MCF 10A (cell line): ENCODE measurements around the gene ARHGEF10L. TPM values are rescaled to one million over a fixed set of nuclear protein-coding genes. Genes with fewer than 3 reads are reported as not detected.

ENCODE experiments used
- BruUV-seq: library from RNA; stranded (reverse); fragments of 400-500 nt; replicated peaks from 2 replicates; lab custom pipeline; 2021; lab: Mats Ljungman, UMichigan
- CTCF ChIA-PET: fragments of 300-600 bp; sonication (Branson Sonifier 250); formaldehyde crosslinking; extraction: SDS; loops from one replicate; lab custom pipeline; 2021; ENCODE audit warnings: antibody characterized with exemption, inconsistent platforms; lab: Yijun Ruan, JAX
- POLR2A ChIA-PET: fragments of 300-600, 350-650 bp; sonication (Branson Sonifier 250); formaldehyde crosslinking; extraction: SDS; loops from one replicate; lab custom pipeline; 2020; ENCODE audit warnings: antibody characterized with exemption, inconsistent platforms; lab: Yijun Ruan, JAX
- DNase-seq: peaks from one replicate; pipeline ENCODE4 v3.0.0-alpha.2; 2018; ENCODE audit not compliant: unreplicated experiment
- H3K27ac Mint-ChIP-seq: one replicate; pipeline ENCODE4 v1.8.0; 2022; ENCODE audit warnings: mild to moderate bottlenecking, low read depth, mixed read lengths; ENCODE audit not compliant: unreplicated experiment
- H3K27me3 Mint-ChIP-seq: one replicate; pipeline ENCODE4 v1.8.0; 2022; ENCODE audit warnings: mixed read lengths; ENCODE audit not compliant: insufficient read depth, unreplicated experiment
- H3K36me3 Mint-ChIP-seq: one replicate; pipeline ENCODE4 v1.8.0; 2022; ENCODE audit warnings: mild to moderate bottlenecking, moderate library complexity, mixed read lengths; ENCODE audit not compliant: insufficient read depth, unreplicated experiment
- H3K4me1 Mint-ChIP-seq: one replicate; pipeline ENCODE4 v1.8.0; 2022; ENCODE audit warnings: mixed read lengths; ENCODE audit not compliant: insufficient read depth, unreplicated experiment
- H3K4me3 Mint-ChIP-seq: one replicate; pipeline ENCODE4 v1.8.0; 2022; ENCODE audit warnings: mild to moderate bottlenecking, moderate library complexity, mixed read lengths; ENCODE audit not compliant: unreplicated experiment
- H3K9me3 Mint-ChIP-seq: one replicate; pipeline ENCODE4 v1.8.0; 2022; ENCODE audit warnings: mixed read lengths; ENCODE audit not compliant: unreplicated experiment
- intact Hi-C: fragments of 100-400 bp; cut with micrococcal nuclease; formaldehyde crosslinking; loops from 2 replicates; pipeline ENCODE4 v1.14.1; 2022
- total RNA-seq: library from RNA; stranded (reverse); gene quantifications from 2 replicates; pipeline ENCODE4 v1.2.3, GENCODE V29; 2022
- TF ChIP-seq, protein P1 (sequence below): fragments of 200-600 bp; IDR thresholded peaks from one replicate; pipeline ENCODE4 v1.8.0; 2022; ENCODE audit warnings: antibody characterized with exemption, mild to moderate bottlenecking; ENCODE audit not compliant: unreplicated experiment

Gene ARHGEF10L
- total RNA-seq, 1 experiment from 2014 or later = 5.0 TPM

DNA sequence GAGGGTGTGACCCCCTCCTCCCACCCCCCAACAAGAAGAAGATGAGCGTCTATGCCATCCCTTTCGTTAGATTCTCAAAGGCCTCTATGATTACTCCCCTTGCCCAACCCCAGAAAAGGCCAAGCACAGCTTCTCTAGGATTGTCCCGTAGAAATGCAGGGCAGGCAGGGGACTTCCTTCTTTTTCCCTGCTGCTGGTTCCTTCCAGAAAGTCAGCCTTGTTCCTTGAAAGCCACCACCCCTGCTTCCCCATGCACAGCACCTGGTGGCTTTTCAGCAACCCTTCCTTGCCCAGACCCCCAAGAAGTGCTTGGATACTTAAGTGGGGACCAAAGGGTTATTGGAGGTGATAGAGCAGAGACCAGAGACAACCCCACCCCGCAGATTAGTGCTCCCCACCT is 75.1 kb downstream of the ARHGEF10L start:
- no TSS peak for BruUV-seq
- no peak for DNase-seq
- Mint-ChIP-seq H3K4me1 (peaks cover 16% of the 10 kb centered on the region), H3K27me3 (no peaks in the 10 kb centered on the region), H3K4me3 (no peak overlapping the region), H3K9me3 (no peaks in the 10 kb centered on the region), H3K27ac (no peak overlapping the region), H3K36me3 (peaks cover 5% of the 10 kb centered on the region)
- ChIA-PET CTCF (interaction anchor here (0.7 kb wide), 1 partner anchor 9 kb away, joined by 4 read pairs; no protein-coding TSS in a partner anchor), POLR2A (no interaction called here)
- TF ChIP-seq, protein P1, sequence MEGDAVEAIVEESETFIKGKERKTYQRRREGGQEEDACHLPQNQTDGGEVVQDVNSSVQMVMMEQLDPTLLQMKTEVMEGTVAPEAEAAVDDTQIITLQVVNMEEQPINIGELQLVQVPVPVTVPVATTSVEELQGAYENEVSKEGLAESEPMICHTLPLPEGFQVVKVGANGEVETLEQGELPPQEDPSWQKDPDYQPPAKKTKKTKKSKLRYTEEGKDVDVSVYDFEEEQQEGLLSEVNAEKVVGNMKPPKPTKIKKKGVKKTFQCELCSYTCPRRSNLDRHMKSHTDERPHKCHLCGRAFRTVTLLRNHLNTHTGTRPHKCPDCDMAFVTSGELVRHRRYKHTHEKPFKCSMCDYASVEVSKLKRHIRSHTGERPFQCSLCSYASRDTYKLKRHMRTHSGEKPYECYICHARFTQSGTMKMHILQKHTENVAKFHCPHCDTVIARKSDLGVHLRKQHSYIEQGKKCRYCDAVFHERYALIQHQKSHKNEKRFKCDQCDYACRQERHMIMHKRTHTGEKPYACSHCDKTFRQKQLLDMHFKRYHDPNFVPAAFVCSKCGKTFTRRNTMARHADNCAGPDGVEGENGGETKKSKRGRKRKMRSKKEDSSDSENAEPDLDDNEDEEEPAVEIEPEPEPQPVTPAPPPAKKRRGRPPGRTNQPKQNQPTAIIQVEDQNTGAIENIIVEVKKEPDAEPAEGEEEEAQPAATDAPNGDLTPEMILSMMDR = no peak
- intact Hi-C loops = no loop called here

GRCh38 chr1:17615157-17615556 is 75.7 kb downstream of the ARHGEF10L start:
- H3K36me3 Mint-ChIP-seq = peaks cover 5% of the 10 kb centered on the region
- no peak overlapping the region for H3K4me3 Mint-ChIP-seq
- ChIA-PET CTCF (interaction anchor here (1.1 kb wide), 1 partner anchor 9 kb away, joined by 6 read pairs; no protein-coding TSS in a partner anchor), POLR2A (no interaction called here)
- H3K9me3 Mint-ChIP-seq = no peaks in the 10 kb centered on the region
- H3K27ac Mint-ChIP-seq = no peak overlapping the region
- no peaks in the 10 kb centered on the region for H3K27me3 Mint-ChIP-seq
- TF ChIP-seq, protein P1 = no peak
- H3K4me1 Mint-ChIP-seq = peaks cover 16% of the 10 kb centered on the region
- no peak for DNase-seq
- intact Hi-C loops = no loop called here
- no TSS peak for BruUV-seq

DNA sequence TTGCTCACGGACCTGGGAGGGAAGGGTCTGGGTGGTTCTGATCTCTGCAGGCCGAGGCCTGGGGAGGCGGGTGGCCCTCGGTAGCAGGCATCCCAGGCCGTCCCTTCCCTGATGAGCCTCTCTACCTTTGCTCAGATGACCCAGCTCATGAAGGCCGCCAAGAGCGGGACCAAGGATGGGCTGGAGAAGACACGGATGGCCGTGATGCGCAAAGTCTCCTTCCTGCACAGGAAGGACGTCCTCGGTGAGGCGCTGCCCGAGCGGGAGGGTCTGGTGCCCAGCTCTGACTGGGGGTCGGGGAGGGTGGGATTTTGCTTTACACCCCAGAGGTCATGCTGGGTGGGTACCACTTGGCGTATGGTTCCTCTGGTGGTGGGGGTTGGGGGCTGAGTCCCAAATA is 76.5 kb downstream of the ARHGEF10L start:
- Mint-ChIP-seq H3K36me3 (peaks cover 5% of the 10 kb centered on the region), H3K9me3 (no peaks in the 10 kb centered on the region), H3K27me3 (no peaks in the 10 kb centered on the region), H3K4me3 (no peak overlapping the region), H3K4me1 (peaks cover 16% of the 10 kb centered on the region), H3K27ac (peak overlapping the region; percentile 90)
- BruUV-seq = no TSS peak
- TF ChIP-seq, protein P1 = no peak
- ChIA-PET CTCF (interaction anchor here (0.5 to 1.1 kb wide), 3 partner anchors 9 to 281 kb away, joined by 3 to 6 read pairs (median 3); no protein-coding TSS in a partner anchor), POLR2A (no interaction called here)
- intact Hi-C loops = no loop called here
- no peak for DNase-seq

GRCh38 chr1:17616731-17617279 is 77.3 kb downstream of the ARHGEF10L start:
- ChIA-PET CTCF (interaction anchor here (0.6 kb wide), 1 partner anchor 122 kb away, joined by 3 read pairs; no protein-coding TSS in a partner anchor), POLR2A (no interaction called here)
- Mint-ChIP-seq H3K4me1 (peaks cover 16% of the 10 kb centered on the region), H3K36me3 (peaks cover 5% of the 10 kb centered on the region), H3K9me3 (no peaks in the 10 kb centered on the region), H3K4me3 (no peak overlapping the region), H3K27me3 (no peaks in the 10 kb centered on the region), H3K27ac (peak overlapping the region; percentile 90)
- no TSS peak for BruUV-seq
- intact Hi-C loops = no loop called here
- peak; percentile 60 for DNase-seq
- TF ChIP-seq, protein P1 = no peak
